Measurements from ENCODE around the gene ADCY9.
"Not testable (repeated sequence)": the region's sequence is repeated elsewhere in the genome, so short reads cannot be mapped to it uniquely, and the experiment has no call there.

GRCh38 chr16:3951380-3951779, 164.9 kb downstream of the ADCY9 start:
- TF ChIP-seq, protein P1, sequence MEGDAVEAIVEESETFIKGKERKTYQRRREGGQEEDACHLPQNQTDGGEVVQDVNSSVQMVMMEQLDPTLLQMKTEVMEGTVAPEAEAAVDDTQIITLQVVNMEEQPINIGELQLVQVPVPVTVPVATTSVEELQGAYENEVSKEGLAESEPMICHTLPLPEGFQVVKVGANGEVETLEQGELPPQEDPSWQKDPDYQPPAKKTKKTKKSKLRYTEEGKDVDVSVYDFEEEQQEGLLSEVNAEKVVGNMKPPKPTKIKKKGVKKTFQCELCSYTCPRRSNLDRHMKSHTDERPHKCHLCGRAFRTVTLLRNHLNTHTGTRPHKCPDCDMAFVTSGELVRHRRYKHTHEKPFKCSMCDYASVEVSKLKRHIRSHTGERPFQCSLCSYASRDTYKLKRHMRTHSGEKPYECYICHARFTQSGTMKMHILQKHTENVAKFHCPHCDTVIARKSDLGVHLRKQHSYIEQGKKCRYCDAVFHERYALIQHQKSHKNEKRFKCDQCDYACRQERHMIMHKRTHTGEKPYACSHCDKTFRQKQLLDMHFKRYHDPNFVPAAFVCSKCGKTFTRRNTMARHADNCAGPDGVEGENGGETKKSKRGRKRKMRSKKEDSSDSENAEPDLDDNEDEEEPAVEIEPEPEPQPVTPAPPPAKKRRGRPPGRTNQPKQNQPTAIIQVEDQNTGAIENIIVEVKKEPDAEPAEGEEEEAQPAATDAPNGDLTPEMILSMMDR (conservative IDR thresholded peaks at IDR 0.05; ENCODE audit: low read depth, low read length) = not testable (repeated sequence)
- not testable (repeated sequence) for TF ChIP-seq EZH2 (IDR thresholded peaks at IDR 0.05; ENCODE audit: borderline replicate concordance, low read depth, low read length, poor library complexity, severe bottlenecking)

All from A673 (cell line).